ENCODE data around the gene TMEM18. TPM values are rescaled to one million over a fixed set of nuclear protein-coding genes. Genes with fewer than 3 reads are reported as not detected.

TMEM18 gene
- total RNA-seq, 1 experiment from 2014 or later: 19.0 TPM

GRCh38 chr2:664063-664462 is 13.1 kb downstream of the TMEM18 start:
- Mint-ChIP-seq H3K9me3 (ENCODE audit: low read depth, unreplicated experiment) (peaks cover 11% of the 10 kb centered on the region), H3K27me3 (ENCODE audit: unreplicated experiment) (peaks cover 9% of the 10 kb centered on the region), H3K36me3 (ENCODE audit: insufficient read depth, unreplicated experiment) (no peaks in the 10 kb centered on the region), H3K4me1 (ENCODE audit: low read depth, unreplicated experiment) (no peaks in the 10 kb centered on the region), H3K4me3 (ENCODE audit: low read depth, unreplicated experiment) (no peak overlapping the region), H3K27ac (ENCODE audit: unreplicated experiment) (no peak overlapping the region)
- no peak for TF ChIP-seq CTCF (IDR thresholded peaks at IDR 0.05; ENCODE audit: unreplicated experiment)
- CTCF ChIA-PET: no interaction called here
- intact Hi-C loops (cut with micrococcal nuclease; ENCODE audit: unreplicated experiment): no loop called here
- DNase-seq: no peak
- BruUV-seq (replicated peaks): no TSS peak

GRCh38 chr2:663221-663620 is 14.0 kb downstream of the TMEM18 start:
- H3K27ac Mint-ChIP-seq (ENCODE audit: unreplicated experiment): no peak overlapping the region
- peaks cover 18% of the 10 kb centered on the region for H3K27me3 Mint-ChIP-seq (ENCODE audit: unreplicated experiment)
- DNase-seq: no peak
- H3K4me3 Mint-ChIP-seq (ENCODE audit: low read depth, unreplicated experiment): no peak overlapping the region
- BruUV-seq (replicated peaks): no TSS peak
- CTCF ChIA-PET: no interaction called here
- no peak for TF ChIP-seq CTCF (IDR thresholded peaks at IDR 0.05; ENCODE audit: unreplicated experiment)
- intact Hi-C loops (cut with micrococcal nuclease; ENCODE audit: unreplicated experiment): no loop called here
- H3K4me1 Mint-ChIP-seq (ENCODE audit: low read depth, unreplicated experiment): no peaks in the 10 kb centered on the region
- no peaks in the 10 kb centered on the region for H3K36me3 Mint-ChIP-seq (ENCODE audit: insufficient read depth, unreplicated experiment)
- peaks cover 11% of the 10 kb centered on the region for H3K9me3 Mint-ChIP-seq (ENCODE audit: low read depth, unreplicated experiment)

GRCh38 chr2:661360-661635 is 15.9 kb downstream of the TMEM18 start:
- intact Hi-C loops (cut with micrococcal nuclease; ENCODE audit: unreplicated experiment): no loop called here
- no TSS peak for BruUV-seq (replicated peaks)
- Mint-ChIP-seq H3K27ac (ENCODE audit: unreplicated experiment) (no peak overlapping the region), H3K4me3 (ENCODE audit: low read depth, unreplicated experiment) (no peak overlapping the region), H3K36me3 (ENCODE audit: insufficient read depth, unreplicated experiment) (no peaks in the 10 kb centered on the region), H3K9me3 (ENCODE audit: low read depth, unreplicated experiment) (peaks cover 11% of the 10 kb centered on the region), H3K27me3 (ENCODE audit: unreplicated experiment) (peaks cover 30% of the 10 kb centered on the region), H3K4me1 (ENCODE audit: low read depth, unreplicated experiment) (no peaks in the 10 kb centered on the region)
- DNase-seq: no peak
- CTCF ChIA-PET: no interaction called here
- no peak for TF ChIP-seq CTCF (IDR thresholded peaks at IDR 0.05; ENCODE audit: unreplicated experiment)

GRCh38 chr2:660586-661359 is 16.4 kb downstream of the TMEM18 start:
- no peak overlapping the region for H3K4me3 Mint-ChIP-seq (ENCODE audit: low read depth, unreplicated experiment)
- H3K27me3 Mint-ChIP-seq (ENCODE audit: unreplicated experiment): peaks cover 30% of the 10 kb centered on the region
- peaks cover 9% of the 10 kb centered on the region for H3K9me3 Mint-ChIP-seq (ENCODE audit: low read depth, unreplicated experiment)
- CTCF ChIA-PET: no interaction called here
- TF ChIP-seq CTCF (IDR thresholded peaks at IDR 0.05; ENCODE audit: unreplicated experiment): no peak
- no peaks in the 10 kb centered on the region for H3K4me1 Mint-ChIP-seq (ENCODE audit: low read depth, unreplicated experiment)
- no TSS peak for BruUV-seq (replicated peaks)
- no peaks in the 10 kb centered on the region for H3K36me3 Mint-ChIP-seq (ENCODE audit: insufficient read depth, unreplicated experiment)
- DNase-seq: no peak
- H3K27ac Mint-ChIP-seq (ENCODE audit: unreplicated experiment): no peak overlapping the region
- intact Hi-C loops (cut with micrococcal nuclease; ENCODE audit: unreplicated experiment): no loop called here

Data from Calu3 (cell line).